Brain microvascular endothelial cell (primary cell): ENCODE data around the gene NT5C3B.

ENCODE experiments used
- DNase-seq: peaks from one replicate; pipeline ENCODE4 v3.0.0-alpha.2; 2020
- H3K27ac ChIP-seq: fragments of 250-450 bp; sonication (Bioruptor Pico); 2 replicates; pipeline ENCODE4 v1.5.1; 2020; ENCODE audit warnings: mild to moderate bottlenecking, moderate library complexity
- H3K27me3 ChIP-seq: fragments of 250-450 bp; sonication (Bioruptor Pico); replicated peaks from 2 replicates; pipeline ENCODE4 v1.5.1; 2020; ENCODE audit warnings: mild to moderate bottlenecking
- H3K36me3 ChIP-seq: fragments of 250-450 bp; sonication (Bioruptor Pico); replicated peaks from 2 replicates; pipeline ENCODE4 v1.5.1; 2020; ENCODE audit warnings: mild to moderate bottlenecking
- H3K4me3 ChIP-seq: 2 replicates; pipeline ENCODE4 v1.5.1; 2011; ENCODE audit warnings: low read depth, mild to moderate bottlenecking, control low read depth, low read length, moderate library complexity
- CTCF ChIP-seq: IDR thresholded peaks from 2 replicates; pipeline ENCODE4 v1.5.1; 2011; ENCODE audit warnings: low read depth, mild to moderate bottlenecking, moderate library complexity, low read length, control low read depth, inconsistent platforms; ENCODE audit errors: missing control alignments
- in situ Hi-C: cut with HindIII; loops from 2 replicates; pipeline ENCODE4 v1.10.0; 2017; ENCODE audit warnings: low sequenced_read_pairs, low pct_ligation_motif_present

NT5C3B gene

GRCh38 chr17:41800601-41801373, 35.2 kb downstream of the NT5C3B start:
- Histone ChIP-seq H3K36me3 (peaks cover 15% of the 10 kb centered on the region), H3K27ac (no peak overlapping the region), H3K4me3 (no peak overlapping the region), H3K27me3 (no peaks in the 10 kb centered on the region)
- DNase-seq: no peak
- TF ChIP-seq CTCF: no peak
- in situ Hi-C loops: loop anchor here (10.0 kb wide), 1 partner anchor 56 kb away; no protein-coding TSS in a partner anchor

GRCh38 chr17:41799366-41799765, 36.7 kb downstream of the NT5C3B start:
- Histone ChIP-seq H3K4me3 (no peak overlapping the region), H3K27ac (no peak overlapping the region), H3K27me3 (no peaks in the 10 kb centered on the region), H3K36me3 (peaks cover 9% of the 10 kb centered on the region)
- DNase-seq: no peak
- in situ Hi-C loops: no loop called here
- TF ChIP-seq CTCF: no peak

GRCh38 chr17:41797377-41797776, 38.7 kb downstream of the NT5C3B start:
- H3K36me3 ChIP-seq: peaks cover 5% of the 10 kb centered on the region
- H3K27ac ChIP-seq: no peak overlapping the region
- no peak for TF ChIP-seq CTCF
- no peaks in the 10 kb centered on the region for H3K27me3 ChIP-seq
- no peak for DNase-seq
- in situ Hi-C loops: no loop called here
- no peak overlapping the region for H3K4me3 ChIP-seq

- Histone ChIP-seq H3K36me3 (no peaks in the 10 kb centered on the region), H3K27me3 (no peaks in the 10 kb centered on the region), H3K27ac (no peak overlapping the region), H3K4me3 (no peak overlapping the region)
- TF ChIP-seq CTCF: no peak
- in situ Hi-C loops: no loop called here
- DNase-seq: no peak
Observed at GRCh38 chr17:41796121-41796895, 39.7 kb downstream of the NT5C3B start.

GRCh38 chr17:41794540-41794975, 41.5 kb downstream of the NT5C3B start:
- H3K27ac ChIP-seq: no peak overlapping the region
- TF ChIP-seq CTCF: no peak

More at GRCh38 chr17:41794540-41794975, 41.5 kb downstream of the NT5C3B start:
- no peaks in the 10 kb centered on the region for H3K27me3 ChIP-seq
- H3K36me3 ChIP-seq: no peaks in the 10 kb centered on the region
- H3K4me3 ChIP-seq: no peak overlapping the region
- in situ Hi-C loops: no loop called here
- no peak for DNase-seq
